ENCODE data around the gene GMCL1.
A peak's percentile ranks its signal among the peaks of the same experiment; 100 is the strongest.
"Not testable (repeated sequence)": the region's sequence is repeated elsewhere in the genome, so short reads cannot be mapped to it uniquely, and the experiment has no call there.

GMCL1 gene, protein sequence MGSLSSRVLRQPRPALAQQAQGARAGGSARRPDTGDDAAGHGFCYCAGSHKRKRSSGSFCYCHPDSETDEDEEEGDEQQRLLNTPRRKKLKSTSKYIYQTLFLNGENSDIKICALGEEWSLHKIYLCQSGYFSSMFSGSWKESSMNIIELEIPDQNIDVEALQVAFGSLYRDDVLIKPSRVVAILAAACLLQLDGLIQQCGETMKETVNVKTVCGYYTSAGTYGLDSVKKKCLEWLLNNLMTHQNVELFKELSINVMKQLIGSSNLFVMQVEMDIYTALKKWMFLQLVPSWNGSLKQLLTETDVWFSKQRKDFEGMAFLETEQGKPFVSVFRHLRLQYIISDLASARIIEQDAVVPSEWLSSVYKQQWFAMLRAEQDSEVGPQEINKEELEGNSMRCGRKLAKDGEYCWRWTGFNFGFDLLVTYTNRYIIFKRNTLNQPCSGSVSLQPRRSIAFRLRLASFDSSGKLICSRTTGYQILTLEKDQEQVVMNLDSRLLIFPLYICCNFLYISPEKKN

GRCh38 chr2:69829256-69830044, at the start of gene GMCL1:
Gene GMCL1 (plus strand): TSS chr2:69829660. CDS start chr2:69829893, 233 bp downstream.
- peak; percentile 100 for DNase-seq

GRCh38 chr2:69780921-69781320, 48.5 kb upstream of the GMCL1 start:
- DNase-seq: no peak

GRCh38 chr2:69781321-69782248, 47.9 kb upstream of the GMCL1 start:
- no peak for DNase-seq

DNA sequence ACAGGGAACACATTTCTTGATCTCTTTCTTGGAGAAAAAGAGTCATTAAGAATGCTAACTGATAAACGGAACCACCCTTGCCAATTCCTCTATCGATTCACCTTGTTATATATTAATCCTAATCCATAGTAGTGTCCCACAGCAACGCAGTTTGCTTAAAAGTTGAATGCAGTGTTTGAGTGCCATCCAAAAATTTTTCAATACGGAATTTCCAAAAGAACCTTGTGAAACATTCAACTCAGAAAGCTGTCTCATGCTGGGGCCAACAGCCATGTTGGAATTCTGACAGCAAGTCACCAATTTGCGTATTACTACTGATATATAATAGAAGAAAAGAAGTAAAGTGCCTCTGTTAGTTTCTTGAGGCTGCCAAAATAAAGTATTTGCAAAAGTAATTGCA, 45.2 kb upstream of the GMCL1 start:
- DNase-seq: no peak

DNA sequence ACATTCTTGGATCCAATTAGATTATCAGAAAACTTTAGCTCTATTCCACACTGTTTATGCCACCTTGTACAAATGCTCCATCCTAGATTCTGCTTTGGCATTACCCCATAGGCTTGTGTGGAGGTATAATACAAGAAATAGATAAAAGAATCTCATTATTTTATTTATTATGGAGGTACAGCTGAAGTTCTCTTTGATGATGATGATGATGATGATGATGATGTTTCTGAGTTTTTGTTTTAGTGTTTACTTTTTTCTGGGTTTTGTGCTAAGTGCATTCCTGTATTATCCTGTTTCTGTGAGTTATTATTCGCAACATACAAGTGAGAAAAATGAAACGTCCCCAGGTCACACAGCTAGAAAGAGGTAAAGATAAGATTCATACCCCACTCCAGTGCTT, 44.1 kb upstream of the GMCL1 start:
- no peak for DNase-seq

- no peak for DNase-seq
Observed at GRCh38 chr2:69786052-69786560, 43.4 kb upstream of the GMCL1 start.

GRCh38 chr2:69789175-69789721, 40.2 kb upstream of the GMCL1 start:
- no peak for DNase-seq

GRCh38 chr2:69789772-69790600, 39.5 kb upstream of the GMCL1 start:
- DNase-seq: no peak

DNA sequence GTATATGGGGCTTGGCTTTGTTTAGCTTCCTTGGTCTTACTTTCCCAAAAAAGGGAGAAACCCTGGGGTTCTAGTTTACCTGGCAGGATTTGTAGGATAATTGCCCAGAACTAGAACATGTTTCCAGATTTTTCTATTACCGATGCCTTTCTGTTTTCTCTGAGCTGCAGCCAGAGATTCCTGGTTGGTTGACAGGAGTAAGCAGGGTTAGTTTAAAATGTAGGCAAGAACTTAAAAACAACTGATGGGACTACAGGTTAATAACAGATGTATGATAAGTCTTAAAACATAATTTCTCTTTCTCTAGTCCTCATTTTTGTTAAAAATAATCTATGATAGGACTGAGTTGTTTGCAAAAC, 38.9 kb upstream of the GMCL1 start:
- DNase-seq: no peak

DNA sequence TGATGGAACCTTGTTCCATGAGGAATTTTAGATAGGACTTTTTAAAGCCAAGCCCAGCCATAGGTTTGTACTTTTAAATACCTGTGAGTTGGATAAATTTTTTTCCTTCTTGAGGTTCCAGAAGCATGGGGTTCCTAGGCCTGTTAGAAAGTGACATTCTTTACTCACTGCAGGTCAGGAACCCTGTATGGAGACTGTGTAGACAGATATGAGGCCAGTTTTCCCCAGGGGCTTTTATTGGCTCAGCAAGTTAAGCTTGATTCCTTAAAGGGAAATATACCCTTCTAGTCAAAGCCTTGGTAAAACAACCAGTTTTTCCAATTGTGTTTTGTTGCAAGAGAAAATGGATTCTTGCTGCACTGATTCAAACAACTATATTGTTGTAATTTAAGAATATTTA, 38.4 kb upstream of the GMCL1 start:
- no peak for DNase-seq

DNA sequence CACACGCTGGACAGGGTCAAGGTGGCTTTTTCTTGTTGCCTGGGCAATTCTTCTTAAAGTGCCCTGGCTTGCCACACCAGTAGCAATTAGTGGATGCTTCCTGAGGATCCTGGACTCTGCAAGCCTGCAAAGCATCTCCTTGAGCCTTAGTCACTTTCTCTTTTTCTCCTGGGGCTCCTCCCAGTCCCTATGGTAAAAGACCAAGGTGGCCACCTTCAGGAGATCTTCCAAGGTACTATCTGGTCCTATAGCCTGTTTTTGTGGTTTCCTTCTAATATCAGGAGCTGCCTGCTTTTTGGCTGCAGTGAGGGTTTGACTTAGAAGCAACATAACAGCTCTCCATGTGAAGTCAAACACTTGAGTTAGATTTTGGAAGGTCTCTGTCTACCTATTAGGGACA, 33.3 kb upstream of the GMCL1 start:
- DNase-seq: no peak

DNA sequence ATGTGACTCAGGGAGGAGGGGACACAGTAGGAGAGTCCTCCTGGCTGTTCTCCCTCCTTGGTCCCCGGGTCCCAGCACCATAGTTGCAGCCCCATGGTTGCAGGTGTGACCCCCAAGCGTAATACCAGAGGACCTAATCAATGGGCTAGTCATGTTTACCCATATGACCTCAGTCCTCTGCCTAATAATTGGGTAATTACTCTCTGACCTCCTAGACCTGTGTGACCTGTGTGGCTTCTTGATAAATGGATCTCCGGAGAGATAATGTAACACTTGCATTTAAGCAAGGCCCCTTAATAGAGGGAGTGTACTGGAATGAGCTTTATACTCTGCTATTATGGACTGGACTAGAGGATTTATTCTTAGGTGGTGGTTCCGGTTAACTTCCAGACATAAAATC, 32.2 kb upstream of the GMCL1 start:
- no peak for DNase-seq

- DNase-seq: no peak
Observed at GRCh38 chr2:69797836-69798289, 31.6 kb upstream of the GMCL1 start.

DNA sequence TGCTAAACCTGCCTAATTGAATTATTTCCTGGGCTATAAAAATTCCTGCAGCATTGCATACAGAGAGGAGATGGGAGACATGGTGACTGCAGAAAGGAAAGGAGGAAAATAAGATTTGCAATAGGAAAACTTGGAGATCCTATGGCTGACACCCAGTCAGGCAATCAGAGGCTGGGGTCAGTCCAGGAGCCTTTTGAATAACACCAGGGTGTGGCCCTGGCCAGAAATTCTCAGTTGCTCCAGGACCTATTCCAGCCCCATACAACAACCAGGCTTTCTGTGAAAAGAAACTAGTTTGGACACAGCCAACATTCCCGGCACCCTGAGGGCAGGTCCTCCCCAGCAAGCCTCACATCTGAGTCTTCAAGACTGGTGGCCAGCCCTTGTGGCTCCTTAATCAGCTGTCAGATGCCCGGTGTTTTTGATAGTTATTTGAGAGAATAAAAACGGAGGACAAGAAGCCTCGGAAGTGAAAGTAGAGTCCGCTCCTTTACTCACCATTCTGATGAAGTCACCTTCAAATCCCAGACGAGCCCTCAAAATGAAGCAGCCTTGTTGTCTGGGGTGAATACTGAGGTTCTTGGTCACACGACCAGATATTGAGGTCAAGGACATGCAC, 31.1 kb upstream of the GMCL1 start:
- no peak for DNase-seq

DNA sequence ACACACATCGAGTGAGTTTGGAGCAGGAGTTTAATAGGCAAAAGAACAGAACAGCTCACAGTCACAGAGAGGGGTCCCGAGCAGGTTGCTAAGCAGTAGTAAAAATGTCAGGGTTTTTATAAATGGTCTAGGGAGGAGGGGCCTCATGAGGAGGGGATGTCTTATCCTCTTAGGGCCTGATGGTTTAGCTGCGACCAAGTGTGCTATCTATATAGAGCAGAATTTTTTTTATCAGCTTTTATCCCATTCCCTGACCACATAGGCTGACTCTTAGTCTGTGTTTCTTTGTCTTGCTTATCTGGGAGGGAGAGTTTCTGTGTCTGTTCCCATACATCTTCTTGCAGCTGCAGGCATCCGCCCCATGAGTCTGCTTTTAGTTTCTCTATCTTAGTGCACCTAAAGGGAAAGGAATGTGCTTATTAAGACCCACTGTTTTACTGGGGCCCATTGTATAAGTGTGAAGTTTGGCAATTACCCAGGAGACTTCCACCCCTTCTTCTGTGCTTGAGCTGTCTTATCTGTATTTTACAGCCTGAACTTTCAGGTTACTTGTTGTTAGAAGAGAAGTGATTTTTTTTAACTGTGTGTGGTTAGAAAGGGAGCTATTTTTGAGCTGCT, 30.4 kb upstream of the GMCL1 start:
- no peak for DNase-seq

DNA sequence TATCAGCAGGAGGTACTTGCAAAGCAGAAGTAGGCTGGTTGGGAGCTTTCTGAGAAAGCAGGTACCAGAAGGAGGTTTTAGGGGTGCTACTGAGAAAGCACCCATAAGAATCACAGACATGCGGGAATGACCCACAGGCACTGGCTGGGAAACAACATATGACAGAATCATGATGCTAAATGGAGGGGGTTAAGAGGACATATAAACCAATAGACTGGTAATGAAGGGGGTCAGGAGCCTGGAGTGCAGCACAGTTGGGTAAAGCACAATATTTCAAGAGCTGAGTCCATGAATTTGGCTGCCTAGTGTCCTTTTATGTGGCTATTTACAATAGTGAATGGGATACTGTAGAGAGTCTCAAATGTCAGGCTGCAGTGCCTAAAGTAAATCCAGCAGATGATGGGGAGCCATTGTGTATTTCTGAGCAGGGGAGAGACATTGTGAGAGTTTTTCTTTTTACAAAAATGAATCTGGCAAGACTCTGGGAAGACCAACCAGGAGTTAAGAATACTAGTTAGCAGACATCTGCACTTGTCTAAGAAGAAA, 27.6 kb upstream of the GMCL1 start:
- no peak for DNase-seq

DNA sequence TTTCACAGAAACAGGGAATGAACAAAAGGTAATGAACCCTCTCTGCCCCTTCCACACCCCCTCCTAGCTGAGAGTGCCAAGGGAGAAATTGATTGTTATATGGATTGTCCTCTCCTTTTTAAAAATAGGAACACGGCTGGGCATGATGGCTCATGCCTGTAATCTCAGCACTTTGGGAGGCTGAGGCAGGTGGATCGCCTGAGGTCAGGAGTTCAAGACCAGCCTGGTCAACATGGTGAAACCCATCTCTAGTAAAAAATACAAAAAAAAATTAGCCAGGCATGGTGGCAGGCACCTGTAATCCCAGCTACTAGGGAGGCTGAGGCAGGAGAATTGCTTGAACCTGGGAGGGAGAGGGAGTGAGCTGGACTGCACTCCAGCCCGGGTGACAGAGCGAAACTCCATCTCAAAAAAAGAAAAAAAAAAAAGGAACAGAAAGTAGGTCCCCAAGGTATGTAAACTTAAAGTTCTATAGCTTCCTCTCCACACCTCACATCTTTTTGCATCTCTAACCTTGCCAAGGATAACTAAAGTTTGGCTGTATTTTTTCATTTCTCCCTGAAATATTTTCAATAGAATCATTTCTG, 26.6 kb upstream of the GMCL1 start:
- not testable (repeated sequence) for DNase-seq

- DNase-seq: no peak
Observed at GRCh38 chr2:69804416-69804815, 25.0 kb upstream of the GMCL1 start.

GRCh38 chr2:69805887-69806286, 23.6 kb upstream of the GMCL1 start:
- no peak for DNase-seq

All from activated CD4-positive, CD25-positive, alpha-beta regulatory T cell treated with anti-CD3 and anti-CD28 coated beads, Interleukin-2, amount 50 U/mL, for 72 hours (primary cell).